Left ventricle myocardium inferior (tissue), 1 donor: ENCODE measurements around the gene CAMTA2. TPM values are rescaled to one million over a fixed set of nuclear protein-coding genes. Genes with fewer than 3 reads are reported as not detected.
A peak's percentile ranks its signal among the peaks of the same experiment; 100 is the strongest.
"Not testable (repeated sequence)": the region's sequence is repeated elsewhere in the genome, so short reads cannot be mapped to it uniquely, and the experiment has no call there.

Experiments used
- DNase-seq: peaks from one replicate; pipeline ENCODE4 v3.0.0-alpha.2; 2020
- H3K27ac ChIP-seq: fragments of 200-600 bp; replicated peaks from 2 replicates; pipeline ENCODE4 v1.8.0; 2021
- H3K27me3 ChIP-seq: fragments of 200-600 bp; 2 replicates; pipeline ENCODE4 v1.8.0; 2021; ENCODE audit warnings: low read depth
- H3K36me3 ChIP-seq: fragments of 200-600 bp; 2 replicates; pipeline ENCODE4 v1.8.0; 2021
- H3K4me1 ChIP-seq: fragments of 200-600 bp; 2 replicates; pipeline ENCODE4 v1.8.0; 2021
- H3K4me3 ChIP-seq: fragments of 200-600 bp; 2 replicates; pipeline ENCODE4 v1.8.0; 2021; ENCODE audit warnings: mild to moderate bottlenecking, moderate library complexity
- H3K9me3 ChIP-seq: fragments of 200-600 bp; replicated peaks from 2 replicates; pipeline ENCODE4 v1.8.0; 2021
- CTCF ChIP-seq: fragments of 200-600 bp; IDR thresholded peaks from 2 replicates; pipeline ENCODE4 v1.8.0; 2021; ENCODE audit warnings: antibody characterized with exemption, mild to moderate bottlenecking, borderline replicate concordance
- intact Hi-C: fragments of 100-400 bp; cut with micrococcal nuclease; formaldehyde crosslinking; loops from one replicate; pipeline ENCODE4 v1.11.0; 2022
- total RNA-seq: library from RNA; stranded (reverse); fragmentation: NEBNext Ultra II Directional; extraction: Animal tissue kit (Norgen Biotek cat#: 25700); gene quantifications from one replicate; pipeline ENCODE4 v1.2.1, GENCODE V29; 2021
- donor health status: DM: no; HTN: yes; CAD: no; lungs with severe emphysema.

The CAMTA2 gene
- total RNA-seq, 1 donor from 2014 or later = 33.8 TPM

DNA sequence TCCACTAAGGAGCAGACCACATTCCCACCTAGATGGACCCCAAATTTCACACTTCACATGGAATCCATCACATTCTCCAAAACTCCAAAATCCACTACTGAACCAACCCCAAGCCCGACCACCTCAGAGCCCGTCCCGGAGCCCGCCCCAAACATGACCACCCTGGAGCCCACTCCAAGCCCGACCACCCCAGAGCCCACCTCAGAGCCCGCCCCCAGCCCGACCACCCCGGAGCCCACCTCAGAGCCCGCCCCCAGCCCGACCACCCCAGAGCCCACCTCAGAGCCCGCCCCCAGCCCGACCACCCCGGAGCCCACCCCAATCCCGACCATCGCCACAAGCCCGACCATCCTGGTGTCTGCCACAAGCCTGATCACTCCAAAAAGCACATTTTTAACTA is 53.8 kb downstream of the CAMTA2 start:
- Histone ChIP-seq H3K4me1 (peaks cover 24% of the 10 kb centered on the region), H3K27me3 (no peaks in the 10 kb centered on the region), H3K4me3 (no peak overlapping the region), H3K36me3 (peaks cover 28% of the 10 kb centered on the region), H3K9me3 (no peaks in the 10 kb centered on the region), H3K27ac (peak overlapping the region; percentile 51)
- intact Hi-C loops = no loop called here
- DNase-seq = no peak
- no peak for TF ChIP-seq CTCF

- no peaks in the 10 kb centered on the region for H3K9me3 ChIP-seq
- no peak overlapping the region for H3K27ac ChIP-seq
- no peaks in the 10 kb centered on the region for H3K27me3 ChIP-seq
- DNase-seq = no peak
- no peak for TF ChIP-seq CTCF
- H3K4me3 ChIP-seq = no peak overlapping the region
- intact Hi-C loops = no loop called here
- H3K36me3 ChIP-seq = peaks cover 19% of the 10 kb centered on the region
- peaks cover 15% of the 10 kb centered on the region for H3K4me1 ChIP-seq
These were observed 54.7 kb downstream of the CAMTA2 start for GRCh38 chr17:4932756-4933155.

- Histone ChIP-seq H3K4me1 (peaks cover 10% of the 10 kb centered on the region), H3K27me3 (no peaks in the 10 kb centered on the region), H3K4me3 (no peak within 1 kb of the TSS), H3K9me3 (no peaks in the 10 kb centered on the region), H3K36me3 (peaks cover 11% of the 10 kb centered on the region), H3K27ac (no peak within 1 kb of the TSS)
- no peak for DNase-seq
- TF ChIP-seq CTCF = no peak
- intact Hi-C loops = no loop called here
These were observed 55.5 kb downstream of the CAMTA2 start, which contains the start of gene GP1BA for GRCh38 chr17:4931963-4932362. GP1BA (plus strand) TSS chr17:4932277; CDS start chr17:4932605, 328 bp downstream.

- H3K9me3 ChIP-seq = no peaks in the 10 kb centered on the region
- H3K4me3 ChIP-seq = no peak overlapping the region
- H3K27ac ChIP-seq = no peak overlapping the region
- H3K4me1 ChIP-seq = peaks cover under 1% of the 10 kb centered on the region
- intact Hi-C loops = no loop called here
- TF ChIP-seq CTCF = no peak
- H3K27me3 ChIP-seq = no peaks in the 10 kb centered on the region
- no peaks in the 10 kb centered on the region for H3K36me3 ChIP-seq
- no peak for DNase-seq
These were observed 58.6 kb downstream of the CAMTA2 start for GRCh38 chr17:4928881-4929280.

GRCh38 chr17:4926577-4927335 is 60.7 kb downstream of the CAMTA2 start:
- DNase-seq, intact Hi-C loops, H3K4me3 ChIP-seq, H3K27me3 ChIP-seq, H3K9me3 ChIP-seq, H3K4me1 ChIP-seq, H3K27ac ChIP-seq, H3K36me3 ChIP-seq: not testable (repeated sequence)

- Histone ChIP-seq H3K4me1 (no peaks in the 10 kb centered on the region), H3K4me3 (no peak overlapping the region), H3K27ac (no peak overlapping the region), H3K27me3 (no peaks in the 10 kb centered on the region), H3K36me3 (no peaks in the 10 kb centered on the region), H3K9me3 (no peaks in the 10 kb centered on the region)
- DNase-seq = no peak
- no peak for TF ChIP-seq CTCF
- intact Hi-C loops = no loop called here
These were observed 66.2 kb downstream of the CAMTA2 start for GRCh38 chr17:4921320-4921719.
